Brain pericyte (primary cell): ENCODE measurements around the gene ELMO1.
"Not testable (repeated sequence)": the region's sequence is repeated elsewhere in the genome, so short reads cannot be mapped to it uniquely, and the experiment has no call there.

Experiments used
- DNase-seq: peaks from one replicate; pipeline ENCODE4 v3.0.0-alpha.2; 2012; ENCODE audit warnings: low read depth, low spot score

The ELMO1 gene

GRCh38 chr7:36984041-36984521 lies 464.6 kb downstream of the ELMO1 start:
- no peak for DNase-seq

- DNase-seq = no peak
These were observed 465.9 kb downstream of the ELMO1 start for GRCh38 chr7:36982766-36983165.

- DNase-seq = no peak
These were observed 468.8 kb downstream of the ELMO1 start for GRCh38 chr7:36979810-36980248.

- DNase-seq = no peak
These were observed 470.2 kb downstream of the ELMO1 start for GRCh38 chr7:36978461-36978860.

- DNase-seq = no peak
These were observed 470.8 kb downstream of the ELMO1 start for GRCh38 chr7:36977878-36978277.

- not testable (repeated sequence) for DNase-seq
These were observed 475.1 kb downstream of the ELMO1 start for GRCh38 chr7:36973534-36973933.

GRCh38 chr7:36972140-36972518 lies 476.5 kb downstream of the ELMO1 start:
- no peak for DNase-seq

GRCh38 chr7:36971515-36972139 lies 477.0 kb downstream of the ELMO1 start:
- DNase-seq = no peak

GRCh38 chr7:36970551-36971514 lies 477.8 kb downstream of the ELMO1 start:
- no peak for DNase-seq

- DNase-seq = no peak
These were observed 479.3 kb downstream of the ELMO1 start for GRCh38 chr7:36969376-36969775.

GRCh38 chr7:36967387-36967786 lies 481.3 kb downstream of the ELMO1 start:
- no peak for DNase-seq

GRCh38 chr7:36966636-36967035 lies 482.0 kb downstream of the ELMO1 start:
- DNase-seq = no peak

GRCh38 chr7:36966039-36966438 lies 482.6 kb downstream of the ELMO1 start:
- no peak for DNase-seq

- DNase-seq = no peak
These were observed 483.0 kb downstream of the ELMO1 start for GRCh38 chr7:36965625-36966024.

- no peak for DNase-seq
These were observed 484.4 kb downstream of the ELMO1 start for GRCh38 chr7:36964297-36964696.

- DNase-seq = no peak
These were observed 486.3 kb downstream of the ELMO1 start for GRCh38 chr7:36962367-36962766.

GRCh38 chr7:36961693-36962092 lies 487.0 kb downstream of the ELMO1 start:
- DNase-seq = no peak

- no peak for DNase-seq
These were observed 487.6 kb downstream of the ELMO1 start for GRCh38 chr7:36961097-36961496.

- DNase-seq = no peak
These were observed 488.6 kb downstream of the ELMO1 start for GRCh38 chr7:36960105-36960504.

- no peak for DNase-seq
These were observed 490.4 kb downstream of the ELMO1 start for GRCh38 chr7:36958111-36958733.

GRCh38 chr7:36957620-36958019 lies 491.0 kb downstream of the ELMO1 start:
- no peak for DNase-seq

GRCh38 chr7:36956814-36957213 lies 491.9 kb downstream of the ELMO1 start:
- DNase-seq = no peak
